ENCODE measurements around the gene LHCGR.

LHCGR gene

GRCh38 chr2:48738806-48739205 is 16.7 kb downstream of the LHCGR start:
- no peak for DNase-seq

- DNase-seq: no peak
Measured at GRCh38 chr2:48736251-48736650, 19.3 kb downstream of the LHCGR start.

- no peak for DNase-seq
Measured at GRCh38 chr2:48734576-48735303, 20.8 kb downstream of the LHCGR start.

- DNase-seq: no peak
Measured at GRCh38 chr2:48733067-48733503, 22.4 kb downstream of the LHCGR start.

GRCh38 chr2:48728840-48729239 is 26.7 kb downstream of the LHCGR start:
- no peak for DNase-seq

- no peak for DNase-seq
Measured at GRCh38 chr2:48728295-48728694, 27.2 kb downstream of the LHCGR start.

GRCh38 chr2:48727560-48727959 is 28.0 kb downstream of the LHCGR start:
- no peak for DNase-seq

- DNase-seq: no peak
Measured at GRCh38 chr2:48725696-48726494, 29.6 kb downstream of the LHCGR start.

- no peak for DNase-seq
Measured at GRCh38 chr2:48724278-48724677, 31.2 kb downstream of the LHCGR start.

- no peak for DNase-seq
Measured at GRCh38 chr2:48723129-48723528, 32.4 kb downstream of the LHCGR start.

- no peak for DNase-seq
Measured at GRCh38 chr2:48722391-48722790, 33.1 kb downstream of the LHCGR start.

- DNase-seq: no peak
Measured at GRCh38 chr2:48721158-48721557, 34.4 kb downstream of the LHCGR start.

GRCh38 chr2:48719480-48720177 is 35.9 kb downstream of the LHCGR start:
- DNase-seq: no peak

GRCh38 chr2:48717846-48718245 is 37.7 kb downstream of the LHCGR start:
- no peak for DNase-seq

GRCh38 chr2:48715956-48716355 is 39.6 kb downstream of the LHCGR start:
- DNase-seq: no peak

GRCh38 chr2:48715042-48715899 is 40.3 kb downstream of the LHCGR start:
- DNase-seq: no peak

GRCh38 chr2:48714245-48714644 is 41.3 kb downstream of the LHCGR start:
- no peak for DNase-seq

GRCh38 chr2:48713647-48714046 is 41.9 kb downstream of the LHCGR start:
- DNase-seq: no peak

GRCh38 chr2:48712151-48712550 is 43.4 kb downstream of the LHCGR start:
- DNase-seq: no peak

GRCh38 chr2:48711343-48711742 is 44.2 kb downstream of the LHCGR start:
- no peak for DNase-seq

GRCh38 chr2:48709096-48710034 is 46.2 kb downstream of the LHCGR start:
- no peak for DNase-seq

GRCh38 chr2:48707466-48707865 is 48.1 kb downstream of the LHCGR start:
- DNase-seq: no peak

Data from activated gamma-delta T cell treated with Interleukin-2 at 50 U/mL for 16 hours (primary cell).